Measurements from ENCODE around the gene SEMA4A. TPM values are rescaled to one million over a fixed set of nuclear protein-coding genes. Genes with fewer than 3 reads are reported as not detected.
"Not testable (repeated sequence)": the region's sequence is repeated elsewhere in the genome, so short reads cannot be mapped to it uniquely, and the experiment has no call there.

SEMA4A gene
- total RNA-seq, 1 donor from 2014 or later = 0.68 TPM

- peak; percentile 38 for DNase-seq
Observed at GRCh38 chr1:156160000-156160742, 6.8 kb downstream of the SEMA4A start.

- peak; percentile 89 for DNase-seq
Observed at GRCh38 chr1:156160743-156161171, 7.4 kb downstream of the SEMA4A start.

GRCh38 chr1:156162430-156163037 is 9.1 kb downstream of the SEMA4A start:
- no peak for DNase-seq

DNA sequence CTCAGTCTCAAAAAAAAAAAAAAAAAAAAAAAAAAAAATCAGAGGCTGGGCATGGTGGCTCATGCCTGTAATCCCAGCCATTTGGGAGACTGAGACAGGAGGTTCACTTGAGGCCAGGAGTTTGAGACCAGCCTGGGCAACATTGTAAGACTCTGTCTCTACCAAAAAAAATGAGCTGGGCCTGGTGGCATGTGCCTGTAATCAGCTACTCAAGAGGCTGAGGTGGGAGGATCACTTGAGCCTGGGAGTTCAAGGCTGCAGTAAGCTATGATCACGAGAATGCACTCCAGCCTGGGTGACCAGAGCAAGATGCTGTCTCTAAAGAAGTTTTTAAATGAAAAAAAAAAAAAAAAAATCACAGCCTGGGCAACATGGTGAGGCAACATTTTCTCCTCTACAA is 10.3 kb downstream of the SEMA4A start:
- no peak for DNase-seq

DNA sequence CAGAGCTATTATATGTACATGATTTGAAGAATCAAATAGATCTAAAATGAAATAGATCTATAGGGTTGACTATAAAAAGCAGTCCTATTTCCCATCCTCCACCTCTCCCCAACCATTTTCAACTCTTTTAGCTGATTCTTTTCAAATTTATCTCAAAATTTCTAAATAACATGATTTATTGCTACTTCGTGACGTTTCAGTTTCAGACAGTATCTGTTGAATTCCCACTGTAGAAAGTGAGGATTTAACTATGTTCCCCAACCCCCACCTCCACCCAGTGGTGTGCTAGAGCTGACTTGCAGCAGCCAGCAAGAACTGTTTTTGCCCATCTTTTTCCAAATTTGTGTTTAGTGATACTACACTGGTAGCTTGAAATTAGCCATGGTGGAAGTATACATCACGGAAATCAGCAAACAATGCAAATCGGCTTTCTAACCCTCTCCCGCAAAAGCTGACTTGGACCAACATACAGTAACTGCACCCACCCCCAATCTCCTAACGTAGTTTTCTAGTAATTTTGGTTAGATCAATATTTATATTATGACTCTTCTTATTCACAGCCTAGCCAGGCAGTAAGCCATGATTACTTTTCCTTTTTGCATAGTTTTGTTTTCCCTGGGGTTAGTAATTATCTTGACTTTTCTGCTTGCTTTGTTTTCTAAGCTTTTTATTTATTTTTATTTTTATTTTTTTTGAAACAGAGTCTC is 10.9 kb downstream of the SEMA4A start:
- DNase-seq = no peak

GRCh38 chr1:156165083-156165482 is 11.7 kb downstream of the SEMA4A start:
- DNase-seq = peak; percentile 36

DNA sequence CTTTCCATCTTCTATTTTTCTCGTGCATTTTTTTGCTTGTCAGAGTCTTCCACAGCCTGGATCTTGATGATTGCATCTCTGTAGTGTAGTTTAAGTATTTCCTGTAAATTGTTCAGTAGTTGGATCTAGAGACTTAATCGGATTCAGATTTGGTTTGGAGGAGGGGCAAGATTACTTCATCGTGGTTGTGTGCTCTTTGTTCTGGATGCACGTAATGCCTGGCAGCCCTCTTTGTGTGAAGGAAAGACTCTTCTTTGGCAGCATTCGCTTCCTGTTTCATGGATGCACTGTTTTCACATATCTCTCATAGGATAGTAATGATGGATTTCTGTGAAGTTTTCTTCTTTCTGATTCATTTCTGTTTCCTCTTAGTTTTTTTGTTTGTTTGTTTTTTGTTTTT is 14.2 kb downstream of the SEMA4A start:
- peak; percentile 75 for DNase-seq

GRCh38 chr1:156172696-156173470 is 19.5 kb downstream of the SEMA4A start:
- no peak for DNase-seq

GRCh38 chr1:156176610-156177210 is 23.3 kb downstream of the SEMA4A start:
- no peak for DNase-seq

- no peak for DNase-seq
Observed at GRCh38 chr1:156177919-156178654, 24.7 kb downstream of the SEMA4A start.

GRCh38 chr1:156180471-156180870 is 27.1 kb downstream of the SEMA4A start:
- DNase-seq = no peak

- DNase-seq = not testable (repeated sequence)
Observed at GRCh38 chr1:156181391-156181924, 28.1 kb downstream of the SEMA4A start.

DNA sequence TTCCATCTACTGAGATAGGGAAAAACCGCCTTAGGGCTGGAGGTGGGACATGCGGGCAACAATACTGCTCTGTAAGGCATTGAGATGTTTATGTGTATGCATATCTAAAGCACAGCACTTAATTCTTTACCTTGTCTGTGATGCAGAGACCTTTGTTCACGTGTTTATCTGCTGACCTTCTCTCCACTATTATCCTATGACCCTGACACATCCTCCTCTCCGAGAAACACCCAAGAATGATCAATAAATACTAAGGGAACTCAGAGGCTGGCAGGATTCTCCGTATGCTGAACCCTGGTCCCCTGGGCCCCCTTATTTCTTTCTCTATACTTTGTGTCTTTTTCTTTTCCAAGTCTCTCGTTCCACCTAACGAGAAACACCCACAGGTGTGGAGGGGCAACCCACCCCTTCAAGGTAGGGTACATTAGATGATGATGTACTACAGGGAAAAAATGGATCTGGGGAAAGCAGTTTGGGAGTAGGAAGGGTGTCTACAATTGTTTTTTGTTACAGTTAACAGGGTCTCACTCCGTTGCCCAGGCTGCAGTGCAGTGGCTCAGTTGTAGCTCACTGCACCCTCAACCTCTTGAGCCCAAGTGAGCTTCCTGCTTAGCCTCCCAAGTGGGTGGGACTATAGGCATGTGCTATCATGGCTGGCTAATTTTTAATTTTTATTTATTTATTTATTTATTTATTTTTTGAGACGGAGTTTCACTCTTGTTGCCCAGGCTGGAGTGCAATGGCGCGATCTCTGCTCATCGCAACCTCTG is 28.8 kb downstream of the SEMA4A start:
- not testable (repeated sequence) for DNase-seq

DNA sequence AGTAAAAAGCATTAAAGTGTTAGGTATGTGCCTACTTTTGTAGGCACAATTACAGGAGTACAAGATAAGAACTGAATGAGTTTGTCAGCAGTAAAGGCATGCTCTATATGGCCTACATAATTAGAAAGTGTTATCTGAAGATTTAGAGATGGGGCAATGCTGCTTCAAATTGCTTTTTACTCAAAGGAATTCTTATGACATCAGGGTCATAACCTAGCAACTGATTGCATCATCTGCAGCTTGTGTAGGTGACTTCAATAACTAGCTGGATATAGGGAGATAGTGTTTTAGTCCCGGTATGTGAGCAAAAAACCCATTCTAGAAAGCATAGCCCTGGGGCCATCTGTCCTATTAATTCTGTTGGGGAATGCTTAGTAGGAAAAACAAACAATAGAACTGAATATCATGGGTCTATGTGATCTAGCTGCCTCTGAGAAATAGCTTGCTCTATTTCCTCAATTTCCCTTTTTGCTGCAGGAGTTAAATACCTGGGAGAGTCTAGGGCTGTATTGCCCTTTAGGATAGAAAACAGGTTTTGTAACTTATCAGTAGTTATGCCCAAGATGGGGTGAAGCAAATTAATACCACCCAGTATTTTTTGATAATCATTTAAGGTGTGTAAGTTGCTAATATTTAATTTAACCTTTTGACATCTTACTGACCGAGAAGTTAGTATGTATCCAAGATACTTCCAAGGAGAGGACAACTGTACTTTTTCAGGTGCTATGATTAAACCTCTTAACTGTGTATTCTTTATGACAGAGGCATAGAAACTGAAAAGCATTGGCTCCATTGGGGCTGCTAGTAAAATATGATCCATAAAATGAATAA is 33.2 kb downstream of the SEMA4A start:
- not testable (repeated sequence) for DNase-seq

- DNase-seq = not testable (repeated sequence)
Observed at GRCh38 chr1:156190265-156190664, 36.9 kb downstream of the SEMA4A start.

- DNase-seq = no peak
Observed at GRCh38 chr1:156191292-156191964, 38.0 kb downstream of the SEMA4A start.

DNA sequence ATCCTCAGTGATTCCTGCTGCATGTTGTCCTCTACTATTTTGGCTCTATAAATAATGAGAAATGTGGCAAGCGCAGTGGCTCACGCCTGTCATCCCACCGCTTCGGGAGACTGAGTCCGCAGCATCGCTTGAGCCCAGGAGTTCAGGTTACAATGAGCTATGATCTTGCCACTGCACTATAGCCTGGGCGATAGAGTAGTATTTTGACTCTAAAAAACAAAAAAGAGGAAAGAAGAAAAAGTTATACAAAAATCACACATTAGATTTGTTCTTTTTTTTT is 39.8 kb downstream of the SEMA4A start:
- DNase-seq = no peak

- DNase-seq = peak; percentile 100
Observed at GRCh38 chr1:156193488-156194299, 40.3 kb downstream of the SEMA4A start, which contains the start of gene SLC25A44. SLC25A44 (plus strand) TSS chr1:156194104; CDS start chr1:156199848, 5,744 bp downstream.

All from dermis blood vessel endothelial cell (primary cell).